ENCODE results near the gene TMEM263. TPM values are rescaled to one million over a fixed set of nuclear protein-coding genes. Genes with fewer than 3 reads are reported as not detected.

The TMEM263 gene
- 81.5 and 103 TPM in 2 replicates for total RNA-seq (2012; rRNA removed)

DNA sequence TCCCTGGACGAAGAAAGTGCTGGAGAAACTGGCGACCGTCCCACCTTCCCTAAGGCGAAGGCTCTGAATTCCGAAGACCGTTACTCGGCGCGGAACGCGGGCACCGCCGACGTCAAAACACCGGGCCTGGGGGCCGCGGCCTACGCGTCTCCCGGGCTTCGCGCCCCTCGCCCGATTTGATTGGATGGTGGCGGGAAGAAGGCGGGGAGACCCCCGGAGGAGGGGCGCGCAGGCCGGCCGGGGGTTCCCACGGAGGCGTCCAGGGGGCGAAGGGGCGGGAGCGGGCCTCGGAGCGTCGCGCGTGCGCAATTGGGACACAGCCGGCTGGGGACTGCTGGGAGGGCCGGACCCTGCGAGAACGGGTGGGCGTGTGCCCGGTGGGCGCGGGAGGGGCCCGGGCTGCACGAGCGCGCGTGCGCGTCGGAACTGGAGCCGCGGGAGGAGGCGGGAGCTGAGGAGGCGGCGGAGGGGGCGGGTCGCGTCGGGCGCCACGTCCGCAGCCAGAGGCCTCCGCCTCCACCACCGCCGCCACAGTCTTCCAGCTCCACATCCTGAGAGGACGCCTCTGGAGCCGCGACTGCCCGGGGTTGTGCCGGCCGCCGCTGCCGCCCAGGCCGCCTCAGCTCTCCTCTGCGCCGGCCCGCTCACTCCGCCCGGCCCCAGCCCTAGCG, at the start of gene TMEM263:
Gene TMEM263, plus strand, starts transcription at position 531 of the 671 bp plus-strand sequence. CDS start 11,210 bp downstream, outside the sequence.
- Histone ChIP-seq H3K4me3 (ENCODE audit: low read length) (peak within 1 kb of the TSS; percentile 90), H3K9me3 (replicated peaks; ENCODE audit: low read length) (no peaks in the 10 kb centered on the region), H3K9ac (ENCODE audit: low read depth, low read length) (peak within 1 kb of the TSS; percentile 100), H3K36me3 (ENCODE audit: insufficient read depth, low read length) (peaks cover 6% of the 10 kb centered on the region), H3K4me1 (ENCODE audit: control insufficient read depth, insufficient read depth, low read length) (peaks cover 16% of the 10 kb centered on the region), H3K4me2 (ENCODE audit: low read length) (peak within 1 kb of the TSS; percentile 98), H3K27me3 (ENCODE audit: control insufficient read depth, insufficient read depth, low read length) (no peaks in the 10 kb centered on the region)

DNA sequence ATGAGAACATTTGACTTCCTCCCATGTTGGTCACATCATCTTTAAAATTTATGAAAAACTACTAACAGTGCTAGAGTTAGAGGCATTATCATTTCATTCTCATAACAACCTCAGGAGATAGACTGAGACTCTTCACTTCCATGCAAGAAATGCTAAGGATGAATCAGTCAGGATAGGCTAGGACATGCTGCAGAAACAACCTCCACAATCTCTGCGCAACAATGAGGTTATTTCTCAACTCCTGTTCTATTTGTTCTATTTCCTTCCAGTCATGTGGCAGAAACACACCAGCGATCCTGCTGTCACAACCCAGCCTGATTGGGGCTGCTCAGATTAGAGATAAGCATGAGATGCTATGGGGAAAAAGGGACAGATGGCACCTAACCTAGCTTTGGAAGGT, 49.0 kb upstream of the TMEM263 start:
- Histone ChIP-seq H3K27me3 (ENCODE audit: control insufficient read depth, insufficient read depth, low read length) (peaks cover 13% of the 10 kb centered on the region), H3K4me1 (ENCODE audit: control insufficient read depth, insufficient read depth, low read length) (no peaks in the 10 kb centered on the region), H3K4me2 (ENCODE audit: low read length) (no peak overlapping the region)

DNA sequence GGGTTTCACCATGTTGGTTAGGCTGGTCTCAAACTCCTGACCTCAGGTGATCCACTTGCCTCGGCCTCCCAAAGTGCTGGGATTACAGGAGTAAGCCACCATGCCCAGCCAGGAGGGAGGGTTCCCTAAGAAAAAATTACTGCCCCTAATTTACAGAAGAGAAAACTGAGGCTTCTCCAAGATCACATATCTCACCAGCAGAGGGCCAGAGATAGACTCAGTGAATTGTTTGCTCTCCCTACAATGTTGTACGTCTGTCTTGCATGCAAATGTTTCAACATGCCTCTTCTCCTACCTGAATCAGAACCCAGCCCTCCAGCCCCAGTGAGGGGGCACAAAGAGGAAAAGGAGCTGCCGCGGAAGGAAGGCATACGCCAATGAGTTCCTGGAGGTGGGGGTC, 48.3 kb upstream of the TMEM263 start:
- Histone ChIP-seq H3K9me3 (replicated peaks; ENCODE audit: low read length) (no peaks in the 10 kb centered on the region), H3K4me3 (ENCODE audit: low read length) (no peak overlapping the region), H3K4me1 (ENCODE audit: control insufficient read depth, insufficient read depth, low read length) (no peaks in the 10 kb centered on the region), H3K4me2 (ENCODE audit: low read length) (no peak overlapping the region), H3K9ac (ENCODE audit: low read depth, low read length) (no peak overlapping the region), H3K27me3 (ENCODE audit: control insufficient read depth, insufficient read depth, low read length) (peaks cover 11% of the 10 kb centered on the region), H3K36me3 (ENCODE audit: insufficient read depth, low read length) (no peaks in the 10 kb centered on the region)

More for the DNA sequence above, 49.0 kb upstream of the TMEM263 start:
- H3K4me3 ChIP-seq (ENCODE audit: low read length), result no peak overlapping the region
- H3K9ac ChIP-seq (ENCODE audit: low read depth, low read length), result no peak overlapping the region
- H3K9me3 ChIP-seq (replicated peaks; ENCODE audit: low read length), result no peaks in the 10 kb centered on the region
- no peaks in the 10 kb centered on the region for H3K36me3 ChIP-seq (ENCODE audit: insufficient read depth, low read length)

DNA sequence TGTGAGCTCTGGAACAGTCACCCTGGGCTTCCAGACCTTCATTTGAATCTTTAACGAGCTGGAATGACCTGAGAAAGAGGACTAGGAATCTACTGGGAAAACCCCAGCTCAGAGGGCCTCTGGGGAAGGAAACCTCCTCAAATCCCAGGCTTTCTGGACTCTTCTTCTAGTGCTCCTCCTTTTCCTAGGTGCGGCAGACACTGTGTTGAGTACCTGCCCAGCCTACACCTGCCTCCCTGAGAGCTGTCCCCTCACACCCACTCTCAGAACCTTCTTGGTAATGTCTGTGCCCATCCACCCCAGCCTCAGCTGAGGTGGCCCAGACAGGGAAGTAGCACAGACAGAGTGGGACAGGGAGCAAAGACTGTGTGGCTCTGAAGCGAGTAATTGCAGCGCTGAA, 47.9 kb upstream of the TMEM263 start:
- no peak overlapping the region for H3K4me2 ChIP-seq (ENCODE audit: low read length)
- H3K27me3 ChIP-seq (ENCODE audit: control insufficient read depth, insufficient read depth, low read length), result peaks cover 13% of the 10 kb centered on the region
- no peaks in the 10 kb centered on the region for H3K4me1 ChIP-seq (ENCODE audit: control insufficient read depth, insufficient read depth, low read length)
- H3K4me3 ChIP-seq (ENCODE audit: low read length), result no peak overlapping the region
- no peaks in the 10 kb centered on the region for H3K9me3 ChIP-seq (replicated peaks; ENCODE audit: low read length)
- H3K9ac ChIP-seq (ENCODE audit: low read depth, low read length), result no peak overlapping the region
- H3K36me3 ChIP-seq (ENCODE audit: insufficient read depth, low read length), result no peaks in the 10 kb centered on the region

DNA sequence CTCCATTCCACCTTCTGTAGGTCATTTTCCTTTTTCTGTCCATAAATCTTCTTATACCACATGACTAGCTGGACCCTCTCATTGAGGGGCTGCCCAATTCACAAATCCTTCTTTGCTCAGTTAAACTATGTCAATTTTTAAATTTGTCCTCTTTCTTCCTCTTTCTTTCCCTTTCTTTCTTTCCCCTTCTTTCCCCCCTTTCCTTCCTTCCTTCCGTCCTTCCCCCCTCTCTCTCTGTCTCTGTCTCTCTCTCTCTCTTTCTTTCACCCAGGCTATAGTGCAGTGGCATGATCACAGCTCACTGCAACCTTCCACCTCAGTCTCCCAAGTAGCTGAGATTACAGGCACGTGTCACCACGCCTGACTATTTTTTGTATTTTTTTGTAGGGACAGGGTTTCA, 47.1 kb upstream of the TMEM263 start:
- Histone ChIP-seq H3K4me2 (ENCODE audit: low read length) (no peak overlapping the region), H3K9me3 (replicated peaks; ENCODE audit: low read length) (no peaks in the 10 kb centered on the region), H3K36me3 (ENCODE audit: insufficient read depth, low read length) (no peaks in the 10 kb centered on the region), H3K9ac (ENCODE audit: low read depth, low read length) (no peak overlapping the region), H3K4me1 (ENCODE audit: control insufficient read depth, insufficient read depth, low read length) (no peaks in the 10 kb centered on the region), H3K27me3 (ENCODE audit: control insufficient read depth, insufficient read depth, low read length) (peaks cover 13% of the 10 kb centered on the region), H3K4me3 (ENCODE audit: low read length) (no peak overlapping the region)

DNA sequence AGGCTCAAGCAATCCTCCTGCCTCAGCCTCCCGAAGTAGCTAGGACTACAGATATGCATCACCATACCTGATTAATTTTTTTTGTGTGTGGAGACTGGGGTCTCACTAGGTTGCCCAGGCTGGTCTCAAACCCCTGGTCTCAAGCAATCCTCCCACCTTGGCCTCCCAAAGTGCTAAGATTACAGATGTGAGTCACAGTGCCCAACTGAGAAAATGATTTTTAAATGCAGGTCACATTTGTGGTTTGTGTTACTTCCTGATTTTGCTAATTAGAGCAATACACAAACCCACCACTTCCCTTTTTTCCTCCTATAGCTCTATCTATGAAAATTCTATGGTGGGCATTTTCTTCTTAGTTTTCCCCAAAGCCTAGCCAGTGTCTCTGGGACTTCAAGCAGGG, 45.5 kb upstream of the TMEM263 start:
- H3K36me3 ChIP-seq (ENCODE audit: insufficient read depth, low read length), result no peaks in the 10 kb centered on the region
- H3K9me3 ChIP-seq (replicated peaks; ENCODE audit: low read length), result no peaks in the 10 kb centered on the region
- H3K9ac ChIP-seq (ENCODE audit: low read depth, low read length), result no peak overlapping the region
- H3K4me2 ChIP-seq (ENCODE audit: low read length), result no peak overlapping the region
- peaks cover 13% of the 10 kb centered on the region for H3K27me3 ChIP-seq (ENCODE audit: control insufficient read depth, insufficient read depth, low read length)
- H3K4me3 ChIP-seq (ENCODE audit: low read length), result no peak overlapping the region
- H3K4me1 ChIP-seq (ENCODE audit: control insufficient read depth, insufficient read depth, low read length), result no peaks in the 10 kb centered on the region

DNA sequence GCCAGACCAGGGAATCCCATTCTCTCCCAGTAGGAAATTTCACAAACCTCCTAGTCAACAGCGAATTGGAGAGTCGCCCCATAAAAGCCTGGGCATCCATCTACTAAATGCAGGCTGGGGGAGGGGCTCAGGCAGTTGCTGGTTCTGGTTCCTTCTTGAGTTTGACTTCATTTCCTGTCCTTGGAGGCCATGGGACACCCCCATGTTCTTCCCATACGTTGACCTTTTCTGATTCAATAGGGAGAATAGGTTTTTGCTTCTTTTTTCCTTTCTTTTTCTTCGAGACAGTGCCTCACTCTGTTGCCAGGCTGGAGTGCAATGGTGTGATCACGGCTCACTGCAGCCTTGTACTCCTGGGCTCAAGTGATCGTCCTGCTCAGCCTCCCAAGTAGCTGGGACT, 44.1 kb upstream of the TMEM263 start:
- H3K36me3 ChIP-seq (ENCODE audit: insufficient read depth, low read length), result no peaks in the 10 kb centered on the region
- no peaks in the 10 kb centered on the region for H3K9me3 ChIP-seq (replicated peaks; ENCODE audit: low read length)
- H3K27me3 ChIP-seq (ENCODE audit: control insufficient read depth, insufficient read depth, low read length), result peaks cover 13% of the 10 kb centered on the region
- no peak overlapping the region for H3K4me2 ChIP-seq (ENCODE audit: low read length)
- no peak overlapping the region for H3K4me3 ChIP-seq (ENCODE audit: low read length)
- H3K4me1 ChIP-seq (ENCODE audit: control insufficient read depth, insufficient read depth, low read length), result no peaks in the 10 kb centered on the region
- no peak overlapping the region for H3K9ac ChIP-seq (ENCODE audit: low read depth, low read length)

DNA sequence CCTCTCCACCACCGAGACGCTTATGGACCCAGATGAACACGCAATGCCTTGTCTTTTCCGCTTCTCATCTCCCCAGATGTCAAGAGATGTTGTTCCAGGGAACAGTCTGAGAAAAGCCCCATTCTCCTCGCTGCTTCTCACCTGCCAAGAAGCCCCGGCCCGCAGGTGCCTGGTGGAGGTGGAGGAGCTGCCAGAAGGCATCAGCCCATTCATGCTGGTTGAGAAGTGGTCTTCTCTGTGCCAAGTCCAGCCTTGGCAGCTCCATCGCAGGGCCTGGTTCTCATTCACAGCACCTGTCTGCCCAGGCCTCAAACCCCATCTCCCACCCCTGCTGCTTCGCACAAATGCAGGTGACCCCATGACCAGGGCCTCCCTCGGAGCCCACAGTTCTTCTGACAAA, 42.3 kb upstream of the TMEM263 start:
- Histone ChIP-seq H3K4me2 (ENCODE audit: low read length) (no peak overlapping the region), H3K9me3 (replicated peaks; ENCODE audit: low read length) (no peaks in the 10 kb centered on the region), H3K27me3 (ENCODE audit: control insufficient read depth, insufficient read depth, low read length) (peaks cover 8% of the 10 kb centered on the region), H3K4me1 (ENCODE audit: control insufficient read depth, insufficient read depth, low read length) (no peaks in the 10 kb centered on the region), H3K36me3 (ENCODE audit: insufficient read depth, low read length) (no peaks in the 10 kb centered on the region), H3K9ac (ENCODE audit: low read depth, low read length) (no peak overlapping the region), H3K4me3 (ENCODE audit: low read length) (no peak overlapping the region)

DNA sequence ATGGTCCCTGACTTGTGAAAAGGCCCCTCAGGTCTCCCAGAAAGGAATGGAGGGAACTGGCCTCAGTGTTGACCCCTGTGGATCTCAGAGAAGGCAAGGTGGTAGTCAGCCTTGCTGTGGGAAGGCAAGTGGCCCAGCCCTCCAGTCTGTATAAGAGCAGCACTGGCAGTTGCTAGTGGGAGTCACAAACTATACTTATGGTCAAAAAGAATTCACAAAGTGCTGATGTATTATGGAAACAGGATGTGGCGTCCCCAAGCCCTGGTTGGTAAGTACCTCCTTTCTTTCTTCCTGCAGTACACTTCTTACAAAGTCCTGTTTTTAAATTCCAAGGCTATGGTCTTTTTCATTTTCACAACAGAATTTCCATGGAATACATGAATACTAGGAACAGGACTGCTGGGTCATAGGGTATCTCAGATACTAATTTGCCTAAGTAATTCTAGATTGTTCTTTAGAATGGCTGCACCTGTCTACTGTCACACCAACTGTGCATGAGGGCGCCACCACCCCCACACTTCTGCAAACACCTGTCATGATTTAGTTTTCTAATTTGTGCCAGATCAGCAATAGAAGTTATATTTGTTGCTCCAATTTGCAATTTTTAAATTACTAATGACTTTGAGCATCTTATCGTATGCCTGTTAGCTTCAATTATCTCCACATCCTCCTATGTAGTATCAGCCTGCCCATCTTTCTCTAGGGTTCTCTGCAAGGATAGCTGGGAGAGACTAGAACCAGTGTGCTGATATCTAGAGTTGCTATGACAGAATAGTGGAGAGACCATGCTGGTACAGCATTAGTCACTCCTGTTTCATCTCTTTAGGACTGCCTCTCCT, 40.7 kb upstream of the TMEM263 start:
- no peaks in the 10 kb centered on the region for H3K9me3 ChIP-seq (replicated peaks; ENCODE audit: low read length)
- H3K27me3 ChIP-seq (ENCODE audit: control insufficient read depth, insufficient read depth, low read length), result peaks cover 8% of the 10 kb centered on the region
- H3K4me3 ChIP-seq (ENCODE audit: low read length), result no peak overlapping the region
- no peaks in the 10 kb centered on the region for H3K4me1 ChIP-seq (ENCODE audit: control insufficient read depth, insufficient read depth, low read length)
- H3K36me3 ChIP-seq (ENCODE audit: insufficient read depth, low read length), result no peaks in the 10 kb centered on the region
- no peak overlapping the region for H3K9ac ChIP-seq (ENCODE audit: low read depth, low read length)
- no peak overlapping the region for H3K4me2 ChIP-seq (ENCODE audit: low read length)

DNA sequence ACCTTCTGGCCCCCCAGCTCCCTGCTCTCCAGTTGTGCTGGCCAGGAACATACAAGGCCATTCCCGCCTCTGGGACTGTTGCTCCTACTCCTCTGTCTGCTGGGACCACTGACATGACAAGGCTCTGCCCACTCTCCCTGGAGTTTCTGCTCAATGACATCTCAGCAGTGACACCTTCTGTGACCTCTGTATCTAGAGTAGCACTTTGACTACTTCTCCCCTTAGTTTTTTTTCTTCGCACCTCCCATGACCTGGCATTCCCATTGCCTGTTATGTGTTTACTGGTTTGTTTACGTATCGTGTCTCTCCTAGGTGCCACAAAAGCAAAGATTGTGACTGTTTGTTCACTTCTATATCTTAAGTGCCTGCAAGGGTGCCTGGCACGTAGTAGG, 40.1 kb upstream of the TMEM263 start:
- Histone ChIP-seq H3K4me3 (ENCODE audit: low read length) (no peak overlapping the region), H3K9ac (ENCODE audit: low read depth, low read length) (no peak overlapping the region), H3K36me3 (ENCODE audit: insufficient read depth, low read length) (no peaks in the 10 kb centered on the region), H3K27me3 (ENCODE audit: control insufficient read depth, insufficient read depth, low read length) (peaks cover 8% of the 10 kb centered on the region), H3K9me3 (replicated peaks; ENCODE audit: low read length) (no peaks in the 10 kb centered on the region), H3K4me2 (ENCODE audit: low read length) (no peak overlapping the region), H3K4me1 (ENCODE audit: control insufficient read depth, insufficient read depth, low read length) (no peaks in the 10 kb centered on the region)

DNA sequence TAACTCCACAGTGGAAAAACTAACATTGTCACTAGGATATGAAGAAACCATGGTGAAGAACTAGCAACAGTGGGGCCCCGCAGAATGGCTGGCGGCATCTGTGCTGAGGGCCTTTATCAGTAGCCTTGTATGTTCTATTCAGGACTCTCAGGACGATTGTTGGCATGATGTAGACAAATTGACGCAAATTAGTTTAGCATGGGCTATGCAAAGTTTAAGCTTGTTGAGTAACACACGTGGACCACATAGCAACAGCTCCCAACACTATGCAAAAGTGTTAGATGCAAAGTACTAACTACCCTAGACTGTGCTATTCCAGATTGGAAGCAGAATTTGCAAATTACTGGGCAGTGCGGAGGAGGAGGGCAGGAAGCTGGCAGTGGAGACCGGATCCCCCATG, 38.2 kb upstream of the TMEM263 start:
- Histone ChIP-seq H3K4me2 (ENCODE audit: low read length) (no peak overlapping the region), H3K4me3 (ENCODE audit: low read length) (no peak overlapping the region), H3K27me3 (ENCODE audit: control insufficient read depth, insufficient read depth, low read length) (peaks cover 11% of the 10 kb centered on the region), H3K36me3 (ENCODE audit: insufficient read depth, low read length) (no peaks in the 10 kb centered on the region), H3K4me1 (ENCODE audit: control insufficient read depth, insufficient read depth, low read length) (no peaks in the 10 kb centered on the region), H3K9me3 (replicated peaks; ENCODE audit: low read length) (no peaks in the 10 kb centered on the region), H3K9ac (ENCODE audit: low read depth, low read length) (no peak overlapping the region)
